Tibial nerve (tissue), 4 donors: Measurements from ENCODE around the gene RAB11FIP4. TPM values are rescaled to one million over a fixed set of nuclear protein-coding genes. Genes with fewer than 3 reads are reported as not detected.
"Not testable (repeated sequence)": the region's sequence is repeated elsewhere in the genome, so short reads cannot be mapped to it uniquely, and the experiment has no call there.

Source experiments
- DNase-seq, 2 donors: peaks; one replicate each; pipeline ENCODE4 v3.0.0-alpha.2; 2019; ENCODE audit warnings: low spot score in 2 of 2
- H3K27ac ChIP-seq, 4 donors: fragments of 200-600 bp; sonication (generic) in 3 of 4; one replicate each; pipeline ENCODE4 v1.5.1; 2017 to 2019; ENCODE audit warnings: mild to moderate bottlenecking in 1 of 4
- H3K27me3 ChIP-seq, 2 donors: fragments of 200-600 bp; sonication (generic) in 1 of 2; one replicate each; pipeline versions ENCODE4 v1.5.1 to v1.6.0; 2017 to 2019
- H3K36me3 ChIP-seq, 3 donors: fragments of 200-600 bp; sonication (generic); one replicate each; pipeline ENCODE4 v1.5.1; 2018 to 2019
- H3K4me1 ChIP-seq, 4 donors: fragments of 200-600 bp; sonication (generic) in 3 of 4; one replicate each; pipeline ENCODE4 v1.5.1; 2017 to 2019
- H3K4me3 ChIP-seq, 4 donors: fragments of 200-600 bp; sonication (generic) in 3 of 4; one replicate each; pipeline ENCODE4 v1.5.1; 2017 to 2019; ENCODE audit warnings: mild to moderate bottlenecking in 1 of 4, moderate library complexity in 1 of 4
- H3K9me3 ChIP-seq, 4 donors: fragments of 200-600 bp; sonication (generic) in 3 of 4; one replicate each; pipeline ENCODE4 v1.5.1; 2017 to 2019
- CTCF ChIP-seq, 5 experiments: fragments of 200-600 bp in 3 of 5; fragments of 450-650 bp in 2 of 5; sonication (generic) in 3 of 5; IDR thresholded peaks; one replicate each; pipeline ENCODE4 v1.5.1; 2016 to 2019; ENCODE audit warnings: antibody characterized with exemption in 5 of 5, mild to moderate bottlenecking in 3 of 5, moderate library complexity in 2 of 5
- EP300 ChIP-seq, 2 donors: sonication (generic); formaldehyde crosslinking; IDR thresholded peaks; one replicate each; pipeline ENCODE4 v1.6.1; 2017; ENCODE audit warnings: antibody characterized with exemption in 2 of 2, mild to moderate bottlenecking in 1 of 2
- POLR2A ChIP-seq, 2 donors: fragments of 450-650 bp; IDR thresholded peaks; one replicate each; pipeline ENCODE4 v1.6.1; 2017; ENCODE audit warnings: antibody characterized with exemption in 2 of 2, mild to moderate bottlenecking in 2 of 2, moderate library complexity in 2 of 2
- WGBS, 2 donors: methylation state at CpG; one replicate each; pipeline ENCODE4 v1.1.5; 2018; 5-methylcytosine and 5-hydroxymethylcytosine counted together
- total RNA-seq, 4 donors: library from RNA; depleted of rRNA; stranded (reverse); fragments of >200 nt; gene quantifications; one replicate each; pipeline ENCODE4 v1.1.0, GENCODE V29; 2016

RAB11FIP4 gene
- total RNA-seq = 1 to 10 TPM; 2.7 to 6.9 (median 4.1) TPM

GRCh38 chr17:31391496-31391949 lies at the start of gene RAB11FIP4:
RAB11FIP4 (plus strand) TSS chr17:31391675; CDS start chr17:31391853, 178 bp downstream.
- WGBS, 2 donors = 1% methylated on average over 34 of the region's 69 CpGs; no CpG with 5 or more reads in 1 of the 2 donors
- H3K4me3 ChIP-seq = peak within 1 kb of the TSS; percentile 22 to 57 (median 31)
- TF ChIP-seq POLR2A (IDR thresholded peaks at IDR 0.05) = no peak
- TF ChIP-seq CTCF (IDR thresholded peaks at IDR 0.05) = no peak
- TF ChIP-seq EP300 (IDR thresholded peaks at IDR 0.05) = no peak
- H3K9me3 ChIP-seq = no peaks in the 10 kb centered on the region
- DNase-seq = no peak
- no peaks in the 10 kb centered on the region for H3K36me3 ChIP-seq
- H3K27me3 ChIP-seq = peaks cover 0 to 49% of the 10 kb centered on the region in 2 donors
- H3K4me1 ChIP-seq = peaks cover 0 to 22% (median 11%) of the 10 kb centered on the region in 4 donors
- no peak within 1 kb of the TSS for H3K27ac ChIP-seq

DNA sequence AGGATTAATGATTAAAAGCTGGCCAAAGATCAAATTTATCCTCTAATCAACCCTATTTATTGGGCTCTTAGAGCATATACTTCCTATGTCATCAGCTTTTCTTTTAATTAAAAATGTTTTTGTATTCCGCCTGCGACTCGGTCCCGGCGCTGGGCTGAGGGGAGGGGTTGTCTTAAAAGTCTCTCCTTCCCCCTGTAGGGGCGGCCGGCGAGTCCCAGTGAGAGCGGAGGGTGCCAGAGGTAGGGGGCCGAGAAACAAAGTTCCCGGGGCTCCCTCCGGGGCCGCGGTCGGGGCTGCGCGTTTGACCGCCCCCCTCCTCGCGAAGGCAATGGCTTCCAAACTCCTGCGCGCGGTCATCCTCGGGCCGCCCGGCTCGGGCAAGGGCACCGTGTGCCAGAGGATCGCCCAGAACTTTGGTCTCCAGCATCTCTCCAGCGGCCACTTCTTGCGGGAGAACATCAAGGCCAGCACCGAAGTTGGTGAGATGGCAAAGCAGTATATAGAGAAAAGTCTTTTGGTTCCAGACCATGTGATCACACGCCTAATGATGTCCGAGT lies 46.2 kb upstream of the RAB11FIP4 start:
- 91 to 93% methylated on average over 16 to 19 of the region's 34 CpGs for WGBS, 2 donors
- H3K9me3 ChIP-seq, H3K4me3 ChIP-seq, H3K4me1 ChIP-seq, H3K27me3 ChIP-seq, DNase-seq, H3K27ac ChIP-seq: not testable (repeated sequence)
- H3K36me3 ChIP-seq = peaks cover 0 to 64% (median 3%) of the 10 kb centered on the region in 3 donors

DNA sequence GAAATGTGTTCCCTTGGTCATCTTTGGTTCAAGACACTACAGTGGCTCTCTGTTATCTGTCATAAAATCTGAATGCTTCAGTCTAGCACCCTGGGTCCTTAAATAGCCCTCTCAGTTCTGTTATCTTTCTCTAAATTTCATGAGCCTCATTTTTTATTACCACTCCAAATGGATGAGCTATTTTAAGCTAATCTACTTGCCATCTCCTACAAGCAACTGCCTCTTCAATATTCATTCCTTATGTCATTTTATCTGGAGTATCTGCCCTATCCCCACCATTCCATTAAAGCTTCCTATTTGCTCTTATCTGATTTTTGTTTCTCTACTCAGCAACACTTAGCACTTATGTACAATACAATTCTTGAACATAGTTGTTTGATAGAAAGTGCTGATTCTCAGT lies 42.0 kb upstream of the RAB11FIP4 start:
- Histone ChIP-seq H3K4me1 (no peaks in the 10 kb centered on the region), H3K27me3 (no peaks in the 10 kb centered on the region), H3K27ac (no peak overlapping the region), H3K4me3 (no peak overlapping the region), H3K9me3 (no peaks in the 10 kb centered on the region), H3K36me3 (peaks cover 0 to 66% (median 9%) of the 10 kb centered on the region in 3 donors)
- TF ChIP-seq POLR2A (IDR thresholded peaks at IDR 0.05) = no peak
- no peak for TF ChIP-seq EP300 (IDR thresholded peaks at IDR 0.05)
- TF ChIP-seq CTCF (IDR thresholded peaks at IDR 0.05) = no peak
- no peak for DNase-seq

GRCh38 chr17:31355935-31356334 lies 35.5 kb upstream of the RAB11FIP4 start:
- Histone ChIP-seq H3K27ac (no peak overlapping the region), H3K4me1 (no peaks in the 10 kb centered on the region), H3K27me3 (no peaks in the 10 kb centered on the region), H3K4me3 (no peak overlapping the region), H3K9me3 (no peaks in the 10 kb centered on the region), H3K36me3 (peaks cover 2 to 81% (median 9%) of the 10 kb centered on the region in 3 donors)
- TF ChIP-seq POLR2A (IDR thresholded peaks at IDR 0.05) = no peak
- TF ChIP-seq CTCF (IDR thresholded peaks at IDR 0.05) = no peak
- TF ChIP-seq EP300 (IDR thresholded peaks at IDR 0.05) = no peak
- DNase-seq = no peak
- WGBS, 2 donors = 57 to 66% methylated on average over 1 of the region's 1 CpG

DNA sequence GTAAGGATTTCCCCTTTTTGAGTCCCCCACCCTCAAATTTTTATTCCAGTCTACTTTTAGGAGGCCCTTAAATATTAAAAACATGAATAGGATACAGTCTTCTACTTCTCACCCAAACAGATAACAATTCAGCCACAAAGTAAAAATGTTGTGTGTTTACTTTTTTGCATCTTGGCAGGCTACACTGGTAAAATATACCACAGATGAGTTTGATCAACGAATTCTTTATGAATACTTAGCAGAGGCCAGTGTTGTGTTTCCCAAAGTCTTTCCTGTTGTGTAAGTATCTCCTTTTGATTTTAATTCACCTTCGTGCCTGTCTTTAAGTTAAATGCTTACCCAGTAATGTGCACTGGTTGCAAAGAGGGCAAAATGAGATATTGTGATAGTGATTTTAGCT lies 34.4 kb upstream of the RAB11FIP4 start:
- Histone ChIP-seq H3K36me3 (peaks cover 2 to 80% (median 9%) of the 10 kb centered on the region in 3 donors), H3K27ac (no peak overlapping the region), H3K4me1 (no peaks in the 10 kb centered on the region), H3K4me3 (no peak overlapping the region), H3K27me3 (no peaks in the 10 kb centered on the region), H3K9me3 (no peaks in the 10 kb centered on the region)
- no peak for DNase-seq
- 72 to 77% methylated on average over 2 of the region's 2 CpGs for WGBS, 2 donors
- no peak for TF ChIP-seq POLR2A (IDR thresholded peaks at IDR 0.05)
- TF ChIP-seq CTCF (IDR thresholded peaks at IDR 0.05) = no peak
- no peak for TF ChIP-seq EP300 (IDR thresholded peaks at IDR 0.05)
